HL-60/S4 treated with phorbol 12-myristate 13-acetate at 8.2 ng/mL for 4 days and 3 days (cell line): Measurements from ENCODE around the gene PIK3C3.
"Not testable (repeated sequence)": the region's sequence is repeated elsewhere in the genome, so short reads cannot be mapped to it uniquely, and the experiment has no call there.

ENCODE experiments used
- in situ Hi-C: fragments of 300-500 bp; cut with MboI; formaldehyde crosslinking; loops from 2 replicates; pipeline ENCODE4 v1.15.0; 2022; ENCODE audit warnings: low sequenced_read_pairs

Gene PIK3C3

GRCh38 chr18:42018831-42019230 is 63.8 kb downstream of the PIK3C3 start:
- in situ Hi-C loops, result no loop called here

- in situ Hi-C loops, result no loop called here
These were observed 69.1 kb downstream of the PIK3C3 start for GRCh38 chr18:42024131-42024530.

GRCh38 chr18:42025491-42025890 is 70.5 kb downstream of the PIK3C3 start:
- in situ Hi-C loops, result no loop called here

GRCh38 chr18:42025974-42026625 is 71.1 kb downstream of the PIK3C3 start:
- in situ Hi-C loops, result no loop called here

- in situ Hi-C loops, result no loop called here
These were observed 73.3 kb downstream of the PIK3C3 start for GRCh38 chr18:42028247-42028832.

- in situ Hi-C loops, result no loop called here
These were observed 74.1 kb downstream of the PIK3C3 start for GRCh38 chr18:42029092-42029491.

- in situ Hi-C loops, result no loop called here
These were observed 75.7 kb downstream of the PIK3C3 start for GRCh38 chr18:42030586-42031182.

GRCh38 chr18:42032447-42032846 is 77.4 kb downstream of the PIK3C3 start:
- in situ Hi-C loops, result no loop called here

GRCh38 chr18:42033137-42033810 is 78.2 kb downstream of the PIK3C3 start:
- in situ Hi-C loops, result no loop called here

- in situ Hi-C loops, result no loop called here
These were observed 83.9 kb downstream of the PIK3C3 start for GRCh38 chr18:42038936-42039335.

GRCh38 chr18:42039396-42039795 is 84.4 kb downstream of the PIK3C3 start:
- in situ Hi-C loops, result no loop called here

GRCh38 chr18:42041793-42042192 is 86.8 kb downstream of the PIK3C3 start:
- in situ Hi-C loops, result no loop called here

- in situ Hi-C loops, result no loop called here
These were observed 90.3 kb downstream of the PIK3C3 start for GRCh38 chr18:42045346-42045745.

- in situ Hi-C loops, result no loop called here
These were observed 92.7 kb downstream of the PIK3C3 start for GRCh38 chr18:42047721-42048120.

- in situ Hi-C loops, result no loop called here
These were observed 93.1 kb downstream of the PIK3C3 start for GRCh38 chr18:42048158-42048557.

- in situ Hi-C loops, result not testable (repeated sequence)
These were observed 94.5 kb downstream of the PIK3C3 start for GRCh38 chr18:42049536-42049935.

GRCh38 chr18:42051411-42051810 is 96.4 kb downstream of the PIK3C3 start:
- in situ Hi-C loops, result no loop called here

- in situ Hi-C loops, result no loop called here
These were observed 97.2 kb downstream of the PIK3C3 start for GRCh38 chr18:42052122-42052708.

GRCh38 chr18:42053188-42053781 is 98.3 kb downstream of the PIK3C3 start:
- in situ Hi-C loops, result no loop called here

- in situ Hi-C loops, result no loop called here
These were observed 109.1 kb downstream of the PIK3C3 start for GRCh38 chr18:42064109-42064508.

GRCh38 chr18:42067518-42067917 is 112.5 kb downstream of the PIK3C3 start:
- in situ Hi-C loops, result no loop called here
